Measurements from ENCODE around the gene C4orf54.
A peak's percentile ranks its signal among the peaks of the same experiment; 100 is the strongest.

Gene C4orf54

DNA sequence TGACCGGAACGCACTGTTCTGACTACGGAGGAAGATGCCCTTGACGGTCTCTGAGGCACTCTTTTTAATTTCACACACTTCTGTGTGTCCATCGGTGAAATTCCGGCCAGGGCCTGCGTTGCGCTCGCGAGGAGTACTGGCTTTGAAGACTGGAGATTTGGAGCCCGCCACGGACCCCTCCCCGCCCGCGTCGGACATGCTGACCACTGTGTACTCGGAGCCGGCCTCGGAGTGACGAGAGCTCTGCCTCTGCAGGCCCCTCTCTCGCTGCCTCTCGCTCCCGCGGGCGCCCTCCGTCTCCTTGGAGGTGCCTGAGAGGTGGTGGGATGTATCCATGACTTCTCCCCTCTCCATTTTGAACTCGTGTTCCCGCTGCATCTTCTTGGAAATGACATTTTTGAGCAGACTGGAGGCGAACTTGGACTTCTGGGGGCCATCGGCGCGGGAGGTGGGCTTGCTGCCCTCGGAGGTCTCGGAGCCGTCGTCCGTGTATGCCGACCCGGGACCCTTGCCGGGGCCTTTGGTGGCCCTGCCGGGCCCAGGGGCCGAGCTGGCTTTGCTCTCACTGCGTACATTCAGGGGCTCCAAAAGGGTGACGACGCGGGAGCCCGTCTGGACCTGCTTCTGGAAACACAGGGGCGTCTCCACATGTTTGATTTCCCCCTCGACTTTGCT, 5.7 kb downstream of the C4orf54 start:
- no peak for DNase-seq

DNA sequence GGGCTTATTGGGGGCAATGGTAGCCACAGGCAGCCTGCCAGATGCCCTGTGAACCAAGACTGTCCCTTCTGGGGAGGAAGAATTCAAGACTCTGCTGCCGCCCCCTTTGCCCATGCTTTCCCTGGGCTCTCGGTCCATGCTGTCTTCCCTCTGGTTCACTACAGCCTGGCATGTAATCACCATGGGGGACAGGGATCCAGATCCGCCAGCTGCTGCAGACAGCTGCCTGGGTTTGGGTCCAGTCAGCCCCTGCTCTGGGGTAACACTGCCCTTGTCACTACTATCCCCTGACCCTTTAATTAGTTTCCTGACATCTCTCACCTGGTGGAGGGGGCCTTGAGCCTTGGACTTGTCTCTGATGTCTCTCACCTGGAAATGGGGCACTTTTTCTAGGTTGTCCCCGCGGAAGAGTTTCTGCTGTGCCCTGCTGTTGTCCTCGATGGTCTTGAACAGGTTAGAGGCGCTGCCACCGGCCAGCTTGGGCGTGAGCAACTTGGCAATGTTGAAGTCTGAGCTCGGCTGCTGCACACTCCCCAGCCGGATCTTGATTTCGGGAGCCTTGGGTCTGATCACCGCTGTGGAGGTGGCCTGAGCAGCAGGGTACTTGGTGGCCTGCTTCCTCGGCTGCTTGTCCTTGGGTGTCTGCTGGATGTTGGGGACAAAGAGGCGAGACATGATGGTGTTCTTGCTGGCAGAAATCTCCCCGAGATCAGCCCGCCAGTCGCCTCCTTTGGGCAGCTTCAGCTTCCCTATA, 6.4 kb downstream of the C4orf54 start:
- no peak for DNase-seq

DNA sequence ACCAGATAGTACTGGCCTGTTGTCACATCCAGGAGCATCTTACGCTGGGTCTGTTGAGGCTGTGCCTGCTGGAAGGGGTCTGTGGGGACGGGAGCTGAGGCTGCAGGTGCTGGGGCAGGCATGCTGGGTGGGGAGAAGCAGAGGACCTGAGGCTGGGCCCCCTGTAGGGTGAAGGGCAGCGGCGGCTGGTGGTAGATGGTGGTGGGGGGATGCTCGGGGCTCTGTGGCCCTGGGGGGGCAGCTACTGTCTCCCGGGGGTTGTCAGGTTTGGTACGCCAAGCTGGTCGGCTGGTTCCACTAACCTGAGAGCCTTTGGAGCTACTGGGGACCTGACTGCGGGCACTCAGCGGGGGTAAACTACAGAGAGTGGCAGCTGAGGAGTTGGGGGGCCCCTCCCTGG, 7.8 kb downstream of the C4orf54 start:
- DNase-seq, result no peak

DNA sequence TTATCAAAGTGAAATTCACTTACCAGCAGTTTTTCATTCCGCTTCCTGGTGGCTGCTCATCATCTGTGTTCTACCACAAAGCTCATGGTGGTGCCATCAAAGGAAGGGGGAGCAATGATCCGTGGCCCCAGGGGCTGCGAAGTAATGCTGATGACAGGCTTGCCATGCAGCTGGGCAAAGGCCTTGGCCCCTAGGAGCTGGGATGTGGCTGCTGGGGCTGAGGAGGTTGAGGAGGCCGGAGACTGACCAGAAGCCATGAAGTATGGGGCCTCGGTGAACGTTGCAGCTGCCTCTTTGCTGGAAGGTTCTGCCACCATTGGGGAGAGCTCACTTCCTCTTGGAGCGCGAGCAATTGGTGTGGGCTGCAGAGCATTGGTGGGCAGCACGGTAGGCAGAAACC, 8.4 kb downstream of the C4orf54 start:
- no peak for DNase-seq

- DNase-seq, result no peak
Observed at GRCh38 chr4:99648321-99648720, 9.3 kb downstream of the C4orf54 start.

GRCh38 chr4:99647071-99647470, 10.6 kb downstream of the C4orf54 start:
- no peak for DNase-seq

- no peak for DNase-seq
Observed at GRCh38 chr4:99645638-99646037, 12.0 kb downstream of the C4orf54 start.

DNA sequence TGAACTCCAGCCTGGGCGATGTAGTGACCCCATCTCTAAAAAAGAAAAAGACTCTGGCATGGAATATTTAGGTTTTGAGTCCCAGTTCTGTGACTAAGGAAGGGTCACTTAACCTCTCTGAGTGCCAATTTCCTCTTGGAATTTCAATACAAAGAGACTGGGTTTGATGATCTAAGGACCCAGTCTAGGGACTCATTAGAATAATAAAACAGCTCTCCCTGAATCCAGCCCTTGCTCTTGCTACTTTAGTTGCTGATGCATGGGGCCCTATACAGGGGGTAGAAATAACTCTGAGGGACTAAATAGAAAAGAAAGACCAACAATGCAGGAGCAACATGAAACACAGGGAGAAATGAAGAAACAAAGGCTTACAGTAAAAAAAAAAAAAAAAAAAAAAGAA, 12.6 kb downstream of the C4orf54 start:
- DNase-seq, result no peak

DNA sequence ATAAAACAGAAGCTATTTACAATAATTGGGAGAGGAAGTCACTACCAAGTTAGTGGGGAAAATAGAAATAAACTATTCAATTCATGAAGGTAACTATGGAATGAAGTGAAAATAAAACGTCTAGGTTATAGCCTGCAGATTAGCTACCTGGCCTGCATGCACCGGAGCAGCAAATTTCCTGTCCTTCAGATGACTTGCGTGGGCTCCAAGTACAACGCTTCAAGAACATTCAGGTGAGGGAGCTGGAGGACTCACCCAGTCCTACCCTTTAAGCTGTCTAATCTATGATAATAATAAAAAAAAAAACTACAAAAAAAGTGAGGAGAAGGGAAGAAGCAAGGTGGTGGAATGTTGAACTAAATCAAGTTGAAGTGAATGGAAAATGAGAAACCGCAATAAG, 13.2 kb downstream of the C4orf54 start:
- DNase-seq, result no peak

GRCh38 chr4:99642725-99643489, 14.7 kb downstream of the C4orf54 start:
- no peak for DNase-seq

DNA sequence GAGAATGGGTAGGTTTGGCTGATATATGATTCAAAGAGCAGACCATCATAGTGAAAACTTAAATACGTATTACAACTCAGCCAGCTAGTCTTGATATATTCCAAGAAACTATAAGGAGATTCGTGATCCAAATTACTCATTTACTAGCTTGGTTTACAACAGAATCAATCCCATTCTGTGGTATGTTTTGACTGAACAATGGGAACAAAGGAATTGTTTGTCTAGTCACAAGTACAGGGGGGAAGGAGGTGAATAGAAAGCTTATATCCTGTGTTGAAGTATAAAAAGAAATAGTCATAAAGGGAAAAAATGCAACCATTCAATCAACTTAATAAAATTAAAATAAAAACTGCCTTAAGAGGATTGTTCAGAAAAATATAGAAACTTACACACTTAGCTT, 17.0 kb downstream of the C4orf54 start:
- DNase-seq, result no peak

DNA sequence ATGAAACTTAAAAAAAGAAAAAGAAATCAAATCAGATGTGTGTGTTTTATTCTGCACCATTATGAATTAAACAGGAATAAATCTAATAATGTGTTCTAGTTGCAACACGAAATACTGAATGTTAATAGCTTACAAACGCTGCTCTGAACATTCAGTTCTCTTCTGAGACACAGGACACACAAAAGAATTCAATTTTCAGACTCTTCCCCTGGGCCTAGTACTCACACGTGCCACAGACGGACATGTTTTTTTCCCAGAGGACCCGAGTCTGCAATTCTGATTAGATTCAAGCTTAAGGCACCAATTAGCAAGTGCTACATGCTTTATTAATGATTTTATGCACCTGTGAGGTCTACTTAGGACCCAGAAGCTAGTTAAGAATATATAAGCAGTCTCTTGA, 20.5 kb downstream of the C4orf54 start:
- no peak for DNase-seq

GRCh38 chr4:99636422-99636821, 21.2 kb downstream of the C4orf54 start:
- no peak for DNase-seq

GRCh38 chr4:99635601-99636000, 22.0 kb downstream of the C4orf54 start:
- peak; percentile 3 for DNase-seq

DNA sequence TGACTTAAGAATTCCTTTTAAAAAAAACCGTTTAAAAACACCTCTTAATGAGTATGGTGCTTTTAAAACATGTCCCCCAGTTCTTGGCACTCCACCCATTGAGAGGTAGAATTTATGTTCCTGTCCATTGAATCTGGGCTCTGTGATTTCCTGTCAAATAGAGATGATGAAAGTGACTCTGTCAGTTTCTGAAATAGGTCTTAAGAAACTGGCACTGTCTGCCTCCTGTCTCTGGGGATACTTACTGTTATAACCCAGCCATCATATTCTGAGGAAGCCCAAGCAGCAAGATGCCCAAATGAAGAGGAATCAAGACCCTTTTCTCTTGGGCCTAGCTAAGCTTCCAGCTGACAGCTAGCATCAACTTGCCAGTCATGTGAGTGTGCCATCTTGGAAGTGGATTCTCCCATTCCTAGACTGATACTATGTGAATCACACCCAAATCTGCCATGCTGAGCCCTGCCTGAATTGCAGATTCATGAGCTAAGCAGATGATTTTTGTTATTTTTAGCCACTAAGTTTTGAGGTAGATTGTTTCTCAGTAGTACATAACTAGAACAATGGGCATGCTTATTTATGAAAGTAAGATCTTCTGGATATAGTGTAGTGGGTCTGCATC, 22.8 kb downstream of the C4orf54 start:
- no peak for DNase-seq

- no peak for DNase-seq
Observed at GRCh38 chr4:99633772-99634171, 23.9 kb downstream of the C4orf54 start.

DNA sequence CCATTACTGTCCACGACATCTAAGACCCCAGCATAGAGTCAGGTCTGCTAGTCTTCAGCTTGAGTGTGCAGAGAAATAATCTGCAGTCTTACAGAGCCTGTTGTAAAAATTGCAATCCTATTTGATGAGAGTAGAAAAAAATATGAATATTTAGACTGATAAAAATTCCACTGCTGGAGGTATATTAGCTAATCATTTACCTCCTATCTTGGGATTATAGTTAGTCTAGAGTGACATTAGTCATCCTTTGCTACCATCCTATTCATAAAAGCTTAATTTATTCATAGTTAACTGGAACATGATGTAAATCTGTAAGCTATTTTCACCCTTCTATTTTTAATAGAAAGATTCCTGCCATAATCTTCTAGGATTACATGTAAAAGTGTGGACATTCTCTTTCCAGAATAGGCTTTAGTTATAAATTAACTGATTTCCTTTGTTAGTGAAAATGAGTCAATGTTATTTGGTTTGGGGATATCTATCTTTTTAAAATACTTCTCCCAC, 26.7 kb downstream of the C4orf54 start:
- no peak for DNase-seq

GRCh38 chr4:99629962-99630554, 27.6 kb downstream of the C4orf54 start:
- no peak for DNase-seq

- DNase-seq, result no peak
Observed at GRCh38 chr4:99628040-99628439, 29.6 kb downstream of the C4orf54 start.

GRCh38 chr4:99625369-99625768, 32.3 kb downstream of the C4orf54 start:
- DNase-seq, result no peak

GRCh38 chr4:99624141-99624719, 33.4 kb downstream of the C4orf54 start:
- no peak for DNase-seq

DNA sequence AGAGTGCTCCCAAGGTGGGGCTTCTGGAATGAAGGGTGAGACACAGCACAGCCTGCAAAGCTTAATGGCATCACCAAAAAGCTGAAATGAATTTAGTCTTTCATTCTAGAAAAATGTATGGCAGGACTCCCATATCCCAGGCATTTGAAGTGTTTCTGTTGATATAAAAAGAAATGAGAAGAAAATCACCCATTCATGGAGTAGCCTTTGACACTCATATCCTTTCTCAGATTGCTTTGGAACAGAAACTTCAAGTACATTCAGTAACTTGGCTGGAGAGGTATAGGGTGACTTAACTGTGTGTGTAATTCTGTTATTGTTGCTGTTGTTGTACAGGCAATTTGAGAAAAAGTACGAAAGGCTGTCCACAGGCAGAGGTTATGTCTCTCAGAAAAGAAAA, 35.3 kb downstream of the C4orf54 start:
- DNase-seq, result no peak

GRCh38 chr4:99617374-99617773, 40.3 kb downstream of the C4orf54 start:
- no peak for DNase-seq

All from fibroblast of skin of right biceps (primary cell).